RWPE2 (cell line): ENCODE results near the gene GABRD.

Experiments used
- ATAC-seq: fragments of 200-7000 bp; cut with Tn5 transposase; 3 replicates; pipeline ENCODE4 v1.9.1; 2021; ENCODE audit warnings: low read depth
- DNase-seq: peaks from one replicate; pipeline ENCODE4 v3.0.0-alpha.2; 2020; ENCODE audit warnings: low spot score
- H3K27ac ChIP-seq: fragments of 450-650 bp; 2 replicates; pipeline ENCODE4 v1.5.1; 2017; ENCODE audit warnings: mild to moderate bottlenecking; ENCODE audit not compliant: poor library complexity, severe bottlenecking
- H3K27me3 ChIP-seq: fragments of 250-450 bp; sonication (Bioruptor Pico); 2 replicates; pipeline ENCODE4 v1.5.1; 2021; ENCODE audit warnings: mild to moderate bottlenecking, moderate library complexity; ENCODE audit not compliant: insufficient read depth, poor library complexity, severe bottlenecking
- H3K36me3 ChIP-seq: fragments of 250-450 bp; sonication (Bioruptor Pico); 2 replicates; pipeline ENCODE4 v1.5.1; 2020; ENCODE audit warnings: low read depth, mild to moderate bottlenecking, moderate library complexity
- H3K4me1 ChIP-seq: fragments of 250-450 bp; sonication (Bioruptor Pico); 2 replicates; pipeline ENCODE4 v1.5.1; 2021; ENCODE audit warnings: mild to moderate bottlenecking, moderate library complexity; ENCODE audit not compliant: insufficient read depth, poor library complexity, severe bottlenecking
- H3K4me3 ChIP-seq: fragments of 250-450 bp; sonication (Bioruptor Pico); 2 replicates; pipeline ENCODE4 v1.5.1; 2021; ENCODE audit warnings: mild to moderate bottlenecking, moderate library complexity; ENCODE audit not compliant: severe bottlenecking
- H3K9me3 ChIP-seq: fragments of 250-450 bp; sonication (Bioruptor Pico); 2 replicates; pipeline ENCODE4 v1.5.1; 2021; ENCODE audit warnings: mild to moderate bottlenecking, moderate library complexity; ENCODE audit not compliant: severe bottlenecking
- CTCF ChIP-seq: fragments of 450-650 bp; IDR thresholded peaks from one replicate; pipeline ENCODE4 v1.5.1; 2017; ENCODE audit warnings: mild to moderate bottlenecking, moderate library complexity; ENCODE audit not compliant: poor library complexity, severe bottlenecking

GABRD gene

GRCh38 chr1:2052054-2052679, 33.0 kb downstream of the GABRD start:
- no peak overlapping the region for H3K27ac ChIP-seq
- peaks cover 15% of the 10 kb centered on the region for H3K36me3 ChIP-seq
- H3K4me3 ChIP-seq, result no peak overlapping the region
- H3K27me3 ChIP-seq, result no peaks in the 10 kb centered on the region
- no peak for TF ChIP-seq CTCF
- DNase-seq, result no peak
- no peak for ATAC-seq
- H3K4me1 ChIP-seq, result no peaks in the 10 kb centered on the region
- no peaks in the 10 kb centered on the region for H3K9me3 ChIP-seq

DNA sequence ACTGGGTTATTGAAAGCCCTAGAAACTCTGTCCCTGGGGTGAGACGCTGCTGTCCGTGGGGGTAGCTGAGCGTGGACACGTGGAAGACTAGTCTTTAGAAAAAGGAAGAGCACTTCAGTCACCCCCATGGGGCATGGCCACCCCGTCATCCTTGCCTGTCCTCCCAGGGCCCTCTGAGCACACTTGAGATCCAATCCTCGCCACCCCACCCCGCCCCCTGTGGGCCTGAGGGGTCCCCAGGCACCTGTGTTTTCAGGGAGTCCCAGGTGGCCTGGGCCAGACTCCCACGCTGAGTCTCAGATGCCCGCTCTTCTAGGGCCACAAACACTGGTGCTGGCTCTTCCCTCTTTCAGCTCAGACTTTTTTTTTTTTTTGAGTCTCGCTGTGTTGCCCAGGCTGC, 33.6 kb downstream of the GABRD start:
- no peaks in the 10 kb centered on the region for H3K9me3 ChIP-seq
- no peaks in the 10 kb centered on the region for H3K4me1 ChIP-seq
- H3K27ac ChIP-seq, result no peak overlapping the region
- H3K27me3 ChIP-seq, result no peaks in the 10 kb centered on the region
- no peak for ATAC-seq
- no peak for TF ChIP-seq CTCF
- no peak overlapping the region for H3K4me3 ChIP-seq
- no peak for DNase-seq
- peaks cover 19% of the 10 kb centered on the region for H3K36me3 ChIP-seq

- H3K4me3 ChIP-seq, result no peak overlapping the region
- no peaks in the 10 kb centered on the region for H3K9me3 ChIP-seq
- peaks cover 24% of the 10 kb centered on the region for H3K36me3 ChIP-seq
- no peaks in the 10 kb centered on the region for H3K4me1 ChIP-seq
- DNase-seq (no peak), ATAC-seq (no peak)
- H3K27me3 ChIP-seq, result no peaks in the 10 kb centered on the region
- TF ChIP-seq CTCF, result no peak
- no peak overlapping the region for H3K27ac ChIP-seq
Measured at GRCh38 chr1:2053217-2053616, 34.1 kb downstream of the GABRD start.

DNA sequence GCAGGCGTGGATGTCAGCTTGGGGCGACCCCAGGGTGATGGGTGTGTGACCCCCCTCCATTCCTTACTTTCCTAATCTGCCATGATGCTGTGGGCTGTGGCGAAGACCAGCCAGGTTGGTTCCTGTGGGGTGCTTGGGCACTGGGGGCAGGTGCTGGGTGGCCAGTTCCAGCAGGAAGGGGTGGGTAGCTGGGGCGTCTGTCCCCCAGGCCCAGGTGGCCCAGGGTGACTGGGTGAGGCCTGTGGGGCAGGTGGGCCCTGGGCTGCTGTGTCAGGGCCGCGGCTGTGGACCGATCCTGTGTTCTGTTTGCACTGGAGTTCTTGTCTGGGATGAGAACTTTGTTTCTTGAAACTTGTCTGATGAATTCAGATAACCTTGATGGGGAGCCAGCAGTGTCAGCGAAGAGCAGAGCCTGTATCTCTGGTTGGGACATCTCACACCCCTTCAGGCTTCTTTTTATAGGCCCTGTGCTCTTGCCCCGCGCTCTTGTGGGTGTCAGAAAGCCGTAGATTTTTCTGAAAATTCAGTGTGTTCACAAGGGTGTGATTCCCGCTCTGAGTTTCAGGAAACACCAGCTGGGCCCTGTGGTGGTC, 34.7 kb downstream of the GABRD start:
- H3K9me3 ChIP-seq, result no peaks in the 10 kb centered on the region
- H3K27me3 ChIP-seq, result no peaks in the 10 kb centered on the region
- H3K4me1 ChIP-seq, result no peaks in the 10 kb centered on the region
- peaks cover 29% of the 10 kb centered on the region for H3K36me3 ChIP-seq
- no peak overlapping the region for H3K4me3 ChIP-seq
- TF ChIP-seq CTCF, result no peak
- H3K27ac ChIP-seq, result no peak overlapping the region
- DNase-seq (no peak), ATAC-seq (no peak)

DNA sequence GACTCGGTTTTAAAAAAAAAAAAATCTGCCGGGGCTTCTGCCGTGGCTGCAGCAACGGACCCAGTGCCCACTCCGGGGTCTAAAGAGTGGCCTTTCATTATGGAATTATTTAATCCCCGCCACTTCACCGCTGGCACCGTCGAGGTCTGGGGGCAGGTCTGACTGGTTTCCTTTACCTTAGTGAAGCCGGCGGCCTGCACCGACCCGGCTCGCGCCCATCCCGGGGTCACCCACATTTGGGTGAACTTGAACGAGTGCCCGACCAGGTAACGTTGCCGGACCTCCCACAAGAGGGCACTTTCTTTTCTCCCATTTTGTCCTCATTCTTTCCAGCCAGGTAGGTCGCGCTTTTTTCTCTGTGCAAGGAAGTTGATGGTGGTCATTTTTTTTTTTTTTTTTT, 35.4 kb downstream of the GABRD start:
- no peak for TF ChIP-seq CTCF
- Histone ChIP-seq H3K27ac (no peak overlapping the region), H3K27me3 (no peaks in the 10 kb centered on the region), H3K9me3 (no peaks in the 10 kb centered on the region), H3K4me1 (no peaks in the 10 kb centered on the region), H3K4me3 (no peak overlapping the region), H3K36me3 (peaks cover 32% of the 10 kb centered on the region)
- DNase-seq (no peak), ATAC-seq (no peak)
